ENCODE results near the gene ALKAL2. TPM values are rescaled to one million over a fixed set of nuclear protein-coding genes. Genes with fewer than 3 reads are reported as not detected.

Gene ALKAL2, protein sequence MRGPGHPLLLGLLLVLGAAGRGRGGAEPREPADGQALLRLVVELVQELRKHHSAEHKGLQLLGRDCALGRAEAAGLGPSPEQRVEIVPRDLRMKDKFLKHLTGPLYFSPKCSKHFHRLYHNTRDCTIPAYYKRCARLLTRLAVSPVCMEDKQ
- 0.43 TPM in 1 of 2 replicates, not detected in the other for total RNA-seq

DNA sequence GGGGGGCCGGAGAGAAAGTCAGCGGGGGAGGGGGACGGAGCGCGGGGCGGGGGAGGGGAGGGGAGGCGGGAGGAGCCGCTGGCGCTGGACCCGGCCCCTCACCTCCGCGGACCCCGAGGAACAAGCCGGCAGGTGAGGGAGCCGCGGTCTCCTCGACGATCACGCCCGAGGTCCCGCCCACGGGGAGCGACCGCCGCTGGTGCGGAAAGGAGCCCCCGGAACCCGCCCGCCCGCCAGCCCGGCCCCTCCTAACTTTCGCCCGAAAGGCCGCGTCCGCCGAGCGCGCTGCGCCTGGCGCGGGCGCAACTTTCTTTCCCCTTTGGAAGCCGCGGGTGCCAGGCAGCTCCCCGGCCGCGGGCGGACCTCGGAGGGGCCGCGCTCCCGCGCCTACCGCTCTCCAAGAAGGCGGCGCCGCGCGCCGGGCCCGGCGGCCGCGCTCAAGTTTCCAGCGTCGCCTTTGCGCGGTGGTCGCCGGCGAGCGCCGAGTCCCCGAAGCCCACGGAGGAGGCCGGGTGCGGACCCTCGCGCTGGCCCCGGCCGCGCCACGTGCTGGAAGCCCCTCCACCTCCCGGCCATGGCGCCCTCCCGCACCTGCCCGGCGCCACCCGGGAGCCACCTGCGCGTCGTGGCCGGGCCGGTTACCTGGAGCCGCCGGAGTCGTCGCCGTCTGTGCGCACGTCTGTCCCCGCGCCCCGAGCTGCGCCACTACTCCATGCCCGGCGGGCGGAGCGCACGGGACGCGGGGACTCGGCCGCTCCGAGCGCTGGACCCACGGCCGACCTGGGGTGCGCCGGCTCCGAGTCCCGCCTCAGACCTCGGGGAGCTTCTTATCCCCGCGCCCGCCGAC, at the start of gene ALKAL2:
TSS of gene ALKAL2 (minus strand) at position 181 of the 847 bp plus-strand sequence. CDS start 256 bp downstream, outside the sequence.

DNA sequence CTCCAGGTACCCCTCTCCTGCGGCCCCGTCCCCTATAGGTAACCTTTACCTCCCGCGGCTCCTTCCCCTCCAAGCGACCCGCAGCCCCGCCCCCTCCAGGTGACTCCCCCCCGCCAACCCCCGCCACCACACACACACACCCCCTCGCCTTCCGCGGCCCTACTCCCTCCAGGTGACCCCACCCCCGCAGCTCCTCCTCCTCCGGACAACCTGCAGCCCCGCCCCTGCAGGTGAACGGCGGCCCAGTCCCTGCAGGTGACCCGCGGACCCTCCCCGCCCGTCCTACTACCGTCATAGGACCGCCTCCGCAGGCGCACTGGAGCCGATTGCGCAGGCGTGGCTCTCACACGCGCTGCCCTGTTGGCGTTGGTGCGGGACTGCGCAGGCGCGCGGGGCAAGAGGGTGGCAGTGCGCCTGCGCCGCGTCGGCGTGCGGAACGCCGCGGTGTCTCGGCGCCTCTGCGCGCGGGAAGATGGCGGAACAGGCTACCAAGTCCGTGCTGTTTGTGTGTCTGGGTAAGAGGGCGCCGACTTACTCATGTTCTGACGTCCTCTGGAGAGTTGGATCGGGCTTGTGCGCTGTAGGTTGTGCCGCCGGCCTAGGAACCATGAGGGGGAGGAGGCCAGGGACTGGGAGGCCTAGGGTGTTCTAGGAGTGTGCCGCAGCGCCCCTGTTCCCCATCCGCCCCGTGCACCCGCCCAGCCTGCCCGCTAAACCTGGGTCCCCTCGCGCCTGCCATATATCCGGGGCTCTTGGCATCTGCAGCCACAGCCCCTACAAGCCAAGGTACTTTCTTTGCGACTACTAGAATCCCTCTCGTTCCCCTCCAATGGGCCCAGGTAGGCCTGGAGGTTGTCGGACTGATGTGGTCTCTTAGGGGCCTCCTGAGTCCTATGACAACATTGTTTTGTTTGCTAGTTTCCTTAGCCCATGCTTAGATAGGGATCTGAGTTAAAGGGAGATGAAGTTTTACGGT, 23.1 kb downstream of the ALKAL2 start, which contains the start of gene ACP1:
TSS of gene ACP1 (plus strand) at position 455 of the 976 bp plus-strand sequence. CDS start at position 473, 18 bp downstream.

DNA sequence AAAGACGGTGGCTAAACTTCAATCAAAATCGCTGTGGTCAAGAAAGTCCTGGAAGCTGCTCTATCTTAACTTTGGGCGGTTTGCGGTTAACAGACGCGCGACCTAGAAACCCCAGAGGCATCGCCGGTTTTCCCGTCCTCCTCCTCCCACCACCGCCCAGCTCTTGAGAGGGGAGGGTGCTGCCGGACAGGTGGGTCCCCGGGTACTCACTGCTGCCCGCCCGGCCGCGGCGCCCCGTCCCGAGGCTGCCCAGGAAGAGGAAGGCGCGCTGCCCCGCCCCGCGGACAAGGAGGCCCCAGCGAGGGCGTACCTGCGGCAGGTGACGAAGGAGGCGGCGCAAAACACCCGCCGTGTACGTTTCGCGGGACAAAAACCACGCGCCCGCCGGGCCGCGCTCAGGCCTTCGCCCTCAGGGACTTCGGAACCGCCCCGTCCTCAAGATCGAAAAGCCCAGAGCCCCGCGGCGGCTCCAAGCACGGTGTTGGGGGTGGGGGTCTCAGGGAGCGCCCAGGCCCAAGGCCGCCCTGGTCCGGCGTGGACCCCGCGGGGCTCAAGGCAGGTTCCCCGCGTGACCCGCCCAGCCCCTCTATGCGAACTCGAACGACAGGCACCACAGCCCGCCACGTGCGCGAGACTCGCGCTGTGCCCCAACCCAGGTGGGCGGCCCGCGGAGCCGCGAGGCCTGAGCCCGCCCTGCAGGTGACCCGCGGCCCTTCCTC, 24.0 kb downstream of the ALKAL2 start, which contains the start of gene SH3YL1:
TSS of gene SH3YL1 (minus strand) at position 259 of the 719 bp plus-strand sequence. CDS start at position 211, 48 bp downstream.

Other genes starting within 250 kb of the ALKAL2 start
- gene FAM110C, start 241.6 kb downstream of the ALKAL2 start, total RNA-seq, result 0.09 TPM in 1 of 2 replicates, not detected in the other
- gene SH3YL1, start 24.1 kb downstream of the ALKAL2 start, total RNA-seq, result 33.4 and 39.3 TPM in 2 replicates
- gene ACP1, start 23.1 kb downstream of the ALKAL2 start, total RNA-seq, result 85.8 and 104 TPM in 2 replicates

Measured in smooth muscle cell of bladder (primary cell).